ENCODE data around the gene UBALD2. TPM values are rescaled to one million over a fixed set of nuclear protein-coding genes. Genes with fewer than 3 reads are reported as not detected.
"Not testable (repeated sequence)": the region's sequence is repeated elsewhere in the genome, so short reads cannot be mapped to it uniquely, and the experiment has no call there.

Gene UBALD2
- total RNA-seq, 6 donors from 2014 or later = 8.4 to 74.9 (median 26.8) TPM

- ATAC-seq (ENCODE audit: low FRiP score in 2 of 2) (peak in 1 of 2 donors; percentile 29), DNase-seq (no peak)
- H3K27ac ChIP-seq = peak overlapping the region in 2 of 4 donors; percentile 35 to 69
- no peaks in the 10 kb centered on the region for H3K36me3 ChIP-seq
- H3K27me3 ChIP-seq = peaks cover 0 to 5% (median 0%) of the 10 kb centered on the region in 4 donors
- TF ChIP-seq POLR2AphosphoS5 (IDR thresholded peaks at IDR 0.05) (no peak), CTCF (IDR thresholded peaks at IDR 0.05) (no peak), POLR2A (IDR thresholded peaks at IDR 0.05) (no peak), EP300 (IDR thresholded peaks at IDR 0.05) (no peak)
- WGBS, 2 donors = 8 to 18% methylated on average over 12 of the region's 12 CpGs
- H3K4me1 ChIP-seq = peaks cover 14 to 24% (median 22%) of the 10 kb centered on the region in 4 donors
- peak overlapping the region in 3 of 4 donors; percentile 56 to 68 (median 63) for H3K4me3 ChIP-seq
- H3K9me3 ChIP-seq = no peaks in the 10 kb centered on the region
Measured at GRCh38 chr17:76241204-76241538, 24.0 kb upstream of the UBALD2 start.

GRCh38 chr17:76241691-76242255 is 23.4 kb upstream of the UBALD2 start:
- 95% methylated on average over 15 of the region's 15 CpGs for WGBS, 2 donors
- Histone ChIP-seq H3K4me3 (no peak overlapping the region), H3K27ac (no peak overlapping the region), H3K4me1 (peaks cover 14 to 28% (median 25%) of the 10 kb centered on the region in 4 donors), H3K36me3 (no peaks in the 10 kb centered on the region), H3K9me3 (no peaks in the 10 kb centered on the region), H3K27me3 (peaks cover 0 to 5% (median 0%) of the 10 kb centered on the region in 4 donors)
- TF ChIP-seq CTCF (IDR thresholded peaks at IDR 0.05) (no peak), POLR2A (IDR thresholded peaks at IDR 0.05) (no peak), EP300 (IDR thresholded peaks at IDR 0.05) (no peak), POLR2AphosphoS5 (IDR thresholded peaks at IDR 0.05) (no peak)
- no peak for ATAC-seq (ENCODE audit: low FRiP score in 2 of 2)
- DNase-seq = no peak

DNA sequence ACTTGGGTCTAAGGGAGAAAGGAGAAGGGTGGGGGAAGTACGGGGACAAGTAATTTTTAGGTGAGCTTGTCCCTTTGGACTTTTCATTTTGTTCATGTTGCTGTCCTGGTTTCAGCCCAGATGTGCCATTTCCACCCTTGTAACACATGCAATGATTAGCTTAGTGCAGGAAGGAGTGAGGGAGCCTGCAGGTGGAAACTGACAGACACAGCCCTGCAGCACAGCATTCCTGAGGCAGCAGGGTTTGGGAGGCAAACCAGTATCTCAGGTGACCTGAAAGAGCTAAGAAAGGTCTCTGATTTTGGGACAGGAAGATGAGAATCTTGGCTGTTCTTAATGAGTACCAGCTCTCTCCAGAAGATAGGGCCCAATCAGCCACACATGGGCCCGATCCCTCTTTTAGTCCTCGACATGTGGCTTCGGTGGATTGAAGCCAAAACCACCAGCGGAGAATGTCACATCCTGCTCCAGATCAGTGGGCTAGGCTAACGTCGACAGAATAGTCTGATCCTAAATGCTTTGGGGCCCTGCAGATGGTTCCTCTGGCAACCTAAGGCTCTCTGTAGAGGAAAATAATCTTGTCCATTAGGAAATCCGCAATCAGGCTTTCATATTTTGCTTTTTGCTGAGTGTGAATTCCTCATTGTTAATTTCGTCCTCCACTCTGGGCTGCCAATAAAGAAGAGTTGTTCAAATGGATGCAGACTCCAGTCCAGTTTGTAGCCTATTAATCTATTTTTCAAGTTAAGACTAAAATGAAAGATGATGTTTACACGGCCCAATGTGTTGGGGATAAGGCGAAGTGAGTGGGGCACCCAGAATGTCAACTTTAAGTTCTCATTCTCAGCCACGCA is 21.1 kb upstream of the UBALD2 start:
- no peak for TF ChIP-seq CTCF (IDR thresholded peaks at IDR 0.05)
- TF ChIP-seq EP300 (IDR thresholded peaks at IDR 0.05) = no peak
- no peak for TF ChIP-seq POLR2AphosphoS5 (IDR thresholded peaks at IDR 0.05)
- no peak for TF ChIP-seq POLR2A (IDR thresholded peaks at IDR 0.05)
- Histone ChIP-seq H3K27me3 (peaks cover 0 to 5% (median 0%) of the 10 kb centered on the region in 4 donors), H3K27ac (no peak overlapping the region), H3K4me3 (no peak overlapping the region), H3K9me3 (no peaks in the 10 kb centered on the region), H3K36me3 (no peaks in the 10 kb centered on the region), H3K4me1 (peaks cover 14 to 33% (median 26%) of the 10 kb centered on the region in 4 donors)
- no peak for DNase-seq
- 65 to 67% methylated on average over 12 of the region's 12 CpGs for WGBS, 2 donors
- ATAC-seq (ENCODE audit: low FRiP score in 2 of 2) = no peak

DNA sequence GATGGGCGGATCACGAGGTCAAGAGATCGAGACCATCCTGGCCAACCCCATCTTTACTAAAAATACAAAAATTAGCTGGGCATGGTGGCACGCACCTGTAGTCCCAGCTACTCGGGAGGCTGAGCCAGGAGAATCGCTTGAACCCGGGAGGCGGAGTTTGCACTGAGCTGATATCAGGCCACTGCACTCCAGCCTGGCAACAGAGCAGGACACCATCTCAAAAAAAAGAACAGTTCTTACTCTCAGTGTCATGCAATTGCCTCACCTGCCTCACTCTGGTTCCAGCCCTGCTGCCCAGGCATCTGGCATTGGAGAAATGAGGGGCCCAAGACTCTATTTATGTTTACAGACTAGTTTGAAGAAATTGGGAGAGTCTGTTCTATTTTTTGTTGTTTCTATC is 20.4 kb upstream of the UBALD2 start:
- DNase-seq; ATAC-seq (ENCODE audit: low FRiP score in 2 of 2); H3K9me3 ChIP-seq; H3K4me3 ChIP-seq; H3K27ac ChIP-seq; H3K36me3 ChIP-seq; H3K27me3 ChIP-seq: not testable (repeated sequence)
- H3K4me1 ChIP-seq = peaks cover 11 to 28% (median 20%) of the 10 kb centered on the region in 4 donors
- WGBS, 2 donors = 94% methylated on average over 8 of the region's 8 CpGs
